H1 (cell line): ENCODE data around the gene TPMT.

Experiments used
- CBX5 ChIP-seq: fragments of 300-800, 300-1000 bp; sonication (generic); IDR thresholded peaks from 2 replicates; pipeline ENCODE4 v1.7.1; 2016; ENCODE audit warnings: antibody characterized with exemption, low read length, low read depth
- CTCF ChIP-seq, 3 experiments: IDR thresholded peaks; 1 replicate in 2 of 3; 2 replicates in 1 of 3; pipeline versions ENCODE4 v1.5.1 to v1.6.1; 2011; ENCODE audit warnings: low read length in 3 of 3, mild to moderate bottlenecking in 3 of 3, inconsistent platforms in 2 of 3, low read depth in 1 of 3, moderate library complexity in 1 of 3; ENCODE audit not compliant: insufficient read depth in 1 of 3; ENCODE audit errors: control extremely low read depth in 1 of 3
- JUN ChIP-seq: IDR thresholded peaks from 2 replicates; pipeline ENCODE4 v1.6.1; 2011; ENCODE audit warnings: low read depth, mild to moderate bottlenecking, improper control_type of control experiment, low read length
- RAD21 ChIP-seq, 2 experiments: IDR thresholded peaks in 1 of 2; conservative IDR thresholded peaks in 1 of 2; 2 replicates each; pipeline ENCODE4 v1.6.1; 2011; ENCODE audit warnings: low read depth in 2 of 2, low read length in 2 of 2, improper control_type of control experiment in 1 of 2, inconsistent platforms in 1 of 2, mild to moderate bottlenecking in 1 of 2, moderate library complexity in 1 of 2
- SIN3A ChIP-seq, 2 experiments: IDR thresholded peaks in 1 of 2; conservative IDR thresholded peaks in 1 of 2; 2 replicates each; pipeline ENCODE4 v1.6.1; 2011 to 2012; ENCODE audit warnings: low read length in 2 of 2, improper control_type of control experiment in 1 of 2, low read depth in 1 of 2, mild to moderate bottlenecking in 1 of 2
- SRF ChIP-seq: IDR thresholded peaks from 2 replicates; pipeline ENCODE4 v1.6.1; 2011; ENCODE audit warnings: mild to moderate bottlenecking, low read depth, low read length, moderate library complexity
- SUZ12 ChIP-seq: fragments of 200-600 bp; sonication (generic); IDR thresholded peaks from 2 replicates; pipeline ENCODE4 v1.6.1; 2012; ENCODE audit warnings: mild to moderate bottlenecking, inconsistent platforms, low read length, moderate library complexity, mixed read lengths
- ZNF274 ChIP-seq: IDR thresholded peaks from 2 replicates; pipeline ENCODE4 v1.7.0; 2012; ENCODE audit warnings: low read length, borderline replicate concordance; ENCODE audit errors: extremely low read depth

DNA sequence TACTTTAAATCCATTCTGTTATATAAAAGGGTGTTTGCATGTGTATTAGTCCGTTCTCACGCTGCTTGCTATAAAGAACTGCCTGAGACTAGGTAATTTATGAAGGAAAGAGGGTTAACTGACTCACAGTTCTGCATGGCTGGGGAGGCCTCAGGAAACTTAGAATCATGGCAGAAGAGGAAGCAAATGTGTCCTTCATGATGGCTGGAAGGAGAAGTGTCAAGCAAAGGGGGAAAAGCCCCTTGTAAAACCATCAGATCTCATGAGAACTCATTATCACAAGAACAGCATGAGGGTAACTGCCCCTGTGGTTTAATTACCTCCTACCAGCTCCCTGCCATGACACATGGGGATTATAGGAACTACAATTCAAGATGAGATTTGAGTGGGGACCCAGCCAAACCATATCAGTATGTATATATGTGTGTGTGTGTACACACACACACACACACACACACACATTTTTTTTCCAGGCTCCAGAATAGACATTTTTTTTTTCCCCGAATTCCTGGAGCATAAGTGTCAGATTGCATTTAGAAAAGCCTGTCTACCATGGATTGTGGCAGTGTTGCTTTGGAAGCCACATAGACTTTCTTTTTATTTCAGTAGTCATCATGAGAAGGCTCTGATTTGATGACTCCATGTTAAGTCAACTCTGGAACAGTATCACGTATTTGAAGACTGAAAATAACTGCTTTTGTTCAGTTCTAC is 31.8 kb upstream of the TPMT start:
- TF ChIP-seq CBX5 (no peak), CTCF (IDR thresholded peaks at IDR 0.05; ENCODE audit: control extremely low read depth in 1 of 3, insufficient read depth in 1 of 3, low read depth in 1 of 3, low read length in 3 of 3) (no peak), SUZ12 (no peak), SRF (no peak), ZNF274 (no peak), RAD21 (IDR thresholded peaks at IDR 0.05 in 1 of 2, conservative IDR thresholded peaks at IDR 0.05 in 1 of 2; ENCODE audit: low read depth in 2 of 2, low read length in 2 of 2) (no peak), JUN (no peak), SIN3A (conservative IDR thresholded peaks at IDR 0.05 in 1 of 2, IDR thresholded peaks at IDR 0.05 in 1 of 2; ENCODE audit: low read depth in 1 of 2, low read length in 2 of 2) (no peak)
